HG03354 (cell line): ENCODE results near the gene TUBG1.
"Not testable (repeated sequence)": the region's sequence is repeated elsewhere in the genome, so short reads cannot be mapped to it uniquely, and the experiment has no call there.

Experiments used
- ATAC-seq: cut with Tn5 transposase; IDR thresholded peaks from one replicate; pipeline ENCODE4 v1.9.1; 2021; ENCODE audit warnings: mild to moderate bottlenecking; ENCODE audit not compliant: unreplicated experiment, poor library complexity, severe bottlenecking

TUBG1 gene

DNA sequence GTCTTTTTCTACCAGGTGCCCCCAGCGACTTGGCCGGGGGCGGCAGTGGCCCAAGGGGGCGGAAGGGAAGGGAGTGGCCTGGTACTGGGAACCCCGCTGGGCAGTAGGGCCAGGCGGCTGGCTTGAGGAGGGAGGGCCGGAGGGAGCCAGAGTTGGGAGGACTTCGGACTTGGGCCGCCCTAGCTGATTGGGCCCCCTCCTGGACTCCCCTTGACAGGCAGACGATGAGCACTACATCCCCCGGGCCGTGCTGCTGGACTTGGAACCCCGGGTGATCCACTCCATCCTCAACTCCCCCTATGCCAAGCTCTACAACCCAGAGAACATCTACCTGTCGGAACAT lies 50.4 kb downstream of the TUBG1 start:
- ATAC-seq, result not testable (repeated sequence)

GRCh38 chr17:42660692-42661345 lies 51.3 kb downstream of the TUBG1 start:
- ATAC-seq, result no peak
